ENCODE data around the gene RNF145.

The RNF145 gene

GRCh38 chr5:159112436-159112835 is 96.9 kb downstream of the RNF145 start:
- no peak for DNase-seq (ENCODE audit: low read depth)
